Hindlimb muscle (tissue), 1 donor: ENCODE results near the gene BSN. TPM values are rescaled to one million over a fixed set of nuclear protein-coding genes. Genes with fewer than 3 reads are reported as not detected.

Experiments used
- DNase-seq: peaks from one replicate; pipeline ENCODE4 v3.0.0-alpha.2; 2013
- polyA plus RNA-seq: library from polyadenylated mRNA; unstranded; fragments of 120-200 nt; gene quantifications from one replicate; pipeline ENCODE4 v1.2.1, GENCODE V29; 2013; ENCODE audit not compliant: insufficient read length

The BSN gene
- polyA plus RNA-seq, 1 donor: 1.4 TPM

DNA sequence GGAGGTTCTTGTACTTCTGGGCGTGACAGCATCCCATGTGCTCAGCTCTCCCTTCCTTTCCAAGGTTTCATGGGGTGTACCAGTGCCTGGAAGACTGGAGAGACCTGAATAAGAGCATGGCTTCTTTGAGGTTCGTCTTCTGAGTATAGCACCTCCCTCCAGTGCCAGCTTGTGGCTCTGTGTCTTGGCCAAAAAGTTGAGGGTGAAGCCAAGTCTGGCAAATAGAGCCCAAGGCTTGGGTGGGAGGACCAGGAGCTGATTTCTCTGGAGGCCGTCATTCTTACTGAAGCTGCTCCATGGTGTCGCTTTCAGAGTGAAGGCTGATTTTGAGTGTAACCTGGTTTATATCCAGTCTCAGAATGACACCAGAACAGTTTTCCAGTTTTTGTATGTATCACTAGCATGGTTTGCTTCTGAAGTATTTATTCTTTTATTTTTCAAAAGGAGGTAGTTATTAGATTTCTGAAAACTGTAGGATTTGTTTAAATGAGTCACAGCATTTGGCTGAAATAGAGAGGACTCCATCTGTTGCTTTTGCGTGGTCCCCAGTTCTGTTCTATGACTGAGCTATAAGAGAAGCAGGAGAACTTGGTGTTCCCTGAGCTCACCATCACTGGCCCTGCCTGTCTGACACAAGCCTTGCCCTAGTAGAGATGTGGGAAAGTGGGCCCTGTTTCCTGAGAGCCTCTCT lies 47.2 kb downstream of the BSN start:
- DNase-seq: no peak

DNA sequence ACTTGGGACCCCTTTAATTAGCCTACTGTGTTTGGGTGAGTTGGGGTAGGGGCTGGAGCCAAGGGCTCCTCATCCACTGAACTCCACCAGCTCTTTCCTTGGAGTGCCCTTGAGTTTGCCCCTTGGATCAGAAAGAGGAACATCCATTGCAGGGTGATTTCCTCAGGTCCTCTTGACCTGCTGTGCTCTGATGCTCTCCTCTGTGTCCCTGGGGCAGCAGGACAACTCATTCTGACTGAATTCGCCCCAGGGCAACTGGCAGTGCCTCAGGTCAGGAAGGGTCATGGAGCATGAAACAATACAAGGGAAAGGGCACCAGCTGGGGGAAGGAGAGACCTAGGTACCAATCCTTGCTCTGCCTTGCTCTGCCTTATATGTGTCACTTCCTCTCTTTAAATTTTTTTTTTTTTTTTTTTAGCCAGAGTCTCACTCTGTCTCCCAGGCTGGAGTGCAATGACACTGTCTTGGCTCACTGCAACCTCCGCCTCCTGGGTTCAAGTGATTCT lies 47.8 kb downstream of the BSN start:
- no peak for DNase-seq

DNA sequence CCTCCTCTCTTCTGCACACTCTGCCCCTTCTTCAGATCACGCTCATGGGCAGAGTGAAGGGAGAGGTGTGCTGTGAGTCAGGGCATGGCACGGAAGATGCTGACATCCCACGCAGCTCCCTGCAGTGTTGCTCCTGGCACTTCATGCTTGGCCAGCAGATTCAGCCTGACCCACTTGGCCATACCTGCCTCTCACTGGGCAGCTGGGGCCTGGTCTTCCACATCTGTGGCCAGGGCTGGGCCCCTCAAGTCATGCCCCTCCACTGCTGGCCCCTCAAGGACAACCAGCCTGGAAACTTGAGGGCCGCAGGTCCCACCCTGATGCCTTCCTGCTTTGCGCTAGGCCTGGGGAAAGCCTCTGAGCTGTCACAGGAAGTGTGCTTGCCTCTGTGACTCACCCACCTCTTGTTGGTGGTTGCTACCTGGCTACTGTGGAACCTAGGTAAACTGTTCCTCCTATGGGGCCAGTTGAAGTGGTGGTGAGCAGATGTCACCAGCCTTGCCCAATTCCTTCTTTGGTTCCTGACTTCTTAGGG lies 48.7 kb downstream of the BSN start:
- no peak for DNase-seq

DNA sequence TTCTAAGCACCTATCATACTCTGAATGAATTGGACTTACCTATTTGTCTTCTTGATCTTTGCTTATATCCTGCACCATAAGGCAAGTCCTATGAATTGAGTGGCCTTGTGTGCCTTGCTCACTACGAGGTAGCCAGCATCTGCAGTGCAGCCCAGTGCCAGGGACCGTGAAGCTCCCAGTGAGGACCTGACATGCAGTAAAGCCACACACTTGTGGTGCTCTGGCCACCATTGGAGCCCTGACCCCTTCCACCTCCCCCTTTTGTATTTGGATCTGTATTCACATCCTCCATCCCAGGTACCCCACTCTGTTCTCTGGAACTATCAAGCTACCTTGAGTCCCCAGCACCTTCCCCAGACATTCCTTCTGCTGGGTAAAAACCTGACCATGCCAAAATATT lies 52.1 kb downstream of the BSN start:
- no peak for DNase-seq

DNA sequence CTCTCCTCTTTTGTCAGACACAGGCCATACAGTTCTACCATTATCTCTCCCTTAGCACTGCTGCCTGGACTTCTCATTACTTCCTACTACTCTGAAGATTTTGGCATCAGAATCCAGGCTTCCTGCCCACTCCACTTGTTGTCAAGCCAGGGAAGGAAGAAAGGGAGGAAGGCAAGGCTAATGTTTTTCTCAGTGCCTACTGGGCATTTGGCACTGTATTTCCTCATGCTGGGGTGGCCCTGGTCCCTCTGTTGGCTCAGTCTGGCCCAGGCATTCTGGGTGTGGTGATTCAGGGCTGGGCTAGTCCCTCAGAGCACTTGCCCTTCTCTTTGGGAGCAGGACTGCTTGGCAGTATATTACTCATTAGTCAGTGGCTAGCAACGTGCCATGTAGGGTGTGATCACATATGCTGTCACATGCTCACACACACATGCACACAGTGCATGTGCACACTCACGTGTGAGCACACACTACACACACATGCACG lies 52.9 kb downstream of the BSN start:
- peak; percentile 47 for DNase-seq

DNA sequence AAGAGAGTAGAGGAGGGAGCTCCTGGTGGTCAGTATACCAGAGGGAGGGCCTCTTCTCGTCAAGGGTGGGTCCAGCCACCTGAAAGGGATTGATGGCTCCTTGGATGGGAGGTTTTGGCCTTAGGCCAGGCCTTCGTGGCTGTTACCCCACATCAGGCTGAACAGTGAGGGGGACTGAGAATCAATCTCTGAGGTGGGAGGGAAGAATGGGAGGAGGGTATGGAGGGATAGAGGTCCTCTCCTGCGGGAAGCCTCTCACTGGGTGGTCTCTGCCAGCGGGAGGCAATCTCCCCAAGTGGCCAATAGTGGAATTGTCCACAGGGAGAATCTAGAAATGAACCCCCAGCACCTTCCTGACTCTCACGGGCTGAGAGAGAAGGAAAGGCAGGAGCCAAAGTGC lies 53.5 kb downstream of the BSN start:
- no peak for DNase-seq

DNA sequence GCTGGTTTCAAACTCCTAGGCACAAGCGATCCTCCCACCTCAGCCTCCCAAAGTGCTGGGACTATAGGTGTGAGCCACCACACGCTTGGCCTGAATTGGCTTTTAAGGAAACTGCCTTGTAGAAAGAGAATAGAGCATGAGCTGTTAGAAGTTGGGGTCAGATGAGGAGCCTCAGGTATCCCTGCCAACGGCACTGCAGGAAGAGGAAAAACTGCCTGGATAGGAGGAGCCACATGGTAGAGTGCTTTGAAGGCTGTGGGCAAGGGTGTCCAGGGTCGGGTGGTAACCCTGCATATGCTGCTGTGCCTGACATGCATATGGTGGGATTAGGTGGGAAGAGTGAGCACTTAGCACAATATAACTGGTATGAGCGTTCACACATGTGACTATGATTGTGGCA lies 55.0 kb downstream of the BSN start:
- DNase-seq: no peak

DNA sequence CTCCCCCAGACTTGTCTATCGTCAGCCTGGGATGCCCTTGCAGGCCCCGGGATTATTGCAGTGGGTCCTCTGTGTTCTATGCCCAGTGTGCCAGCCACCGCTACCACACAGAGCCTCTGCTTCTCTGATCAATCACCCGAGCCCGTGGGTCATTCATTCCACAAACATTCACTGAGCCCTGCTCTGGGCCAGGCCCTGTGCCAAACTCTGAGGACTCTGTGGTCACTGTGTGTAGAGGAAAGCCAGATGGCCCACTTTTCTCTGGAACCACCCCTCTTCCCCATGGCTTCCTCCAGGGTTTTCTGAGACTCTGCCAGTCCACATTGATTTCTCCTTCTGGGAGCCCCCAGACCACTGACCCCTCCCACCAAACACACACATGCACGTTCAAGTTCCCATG lies 55.5 kb downstream of the BSN start:
- DNase-seq: no peak

DNA sequence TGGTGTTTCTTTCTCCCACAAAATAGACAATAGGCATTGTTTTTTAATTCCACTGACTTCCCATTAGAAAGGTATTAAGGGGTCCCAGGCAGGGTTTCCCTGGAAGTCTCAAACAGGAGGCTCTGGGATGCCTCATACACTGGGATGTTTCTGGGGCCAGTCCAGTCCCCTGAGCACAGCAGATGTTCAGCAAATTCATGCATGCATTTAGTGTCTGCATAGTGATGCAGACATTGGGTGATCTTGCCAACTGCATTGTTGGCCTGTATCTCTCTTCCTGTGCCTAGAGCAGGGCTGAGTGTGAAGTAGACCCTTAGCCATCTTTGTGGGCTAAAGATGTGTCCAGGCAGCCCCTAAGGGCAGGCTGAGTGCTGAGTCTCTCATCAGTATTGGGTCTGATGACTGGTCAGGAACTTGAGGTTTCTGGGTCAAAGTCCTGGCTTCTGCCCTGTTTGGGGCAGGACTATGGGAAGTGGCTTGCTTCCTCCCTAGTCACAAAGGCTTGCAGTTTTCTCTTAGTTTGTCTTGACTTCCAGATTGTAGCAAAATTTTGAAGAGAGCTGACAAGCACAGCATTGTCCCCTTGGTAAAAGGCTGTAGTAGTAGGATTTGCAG lies 56.5 kb downstream of the BSN start:
- DNase-seq: no peak

DNA sequence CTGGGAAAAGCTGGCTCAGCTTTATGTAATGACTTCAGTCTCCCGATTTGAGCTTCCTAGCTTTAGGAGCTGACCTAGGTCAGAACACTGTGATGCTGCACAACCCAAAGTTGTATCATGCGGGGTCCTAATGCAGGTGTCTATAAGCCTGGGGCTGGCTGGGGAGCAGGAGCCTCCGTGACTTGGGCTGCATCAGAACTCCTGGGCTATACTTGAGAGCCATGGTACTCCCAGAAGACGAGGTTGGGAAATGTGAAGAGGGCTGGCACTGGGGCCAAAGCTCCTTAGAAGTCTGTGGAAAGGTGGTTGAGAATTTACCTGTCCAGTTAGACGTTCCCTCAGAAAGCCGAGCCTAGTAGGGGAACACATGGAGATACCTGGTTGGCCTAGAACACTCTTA lies 57.0 kb downstream of the BSN start:
- DNase-seq: no peak

DNA sequence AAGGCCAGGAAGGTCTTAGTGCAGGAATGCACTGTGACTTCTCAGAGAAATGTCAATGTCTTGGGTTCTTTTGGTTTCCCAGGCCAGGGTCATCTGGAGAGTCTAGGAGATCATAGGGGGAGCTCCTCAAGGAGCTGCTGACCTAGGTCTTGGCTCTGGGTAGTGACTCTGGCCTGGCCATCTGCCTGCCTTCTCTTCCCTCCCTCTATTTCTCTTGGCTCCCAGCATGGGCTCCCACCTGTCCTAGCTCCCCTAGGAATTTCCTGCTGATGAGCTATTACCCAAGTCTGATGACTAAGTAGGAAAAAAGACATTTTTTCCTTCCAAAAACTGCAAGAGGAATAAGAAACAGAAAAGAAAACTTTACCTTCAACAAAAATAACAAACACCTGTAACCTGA lies 57.4 kb downstream of the BSN start:
- no peak for DNase-seq

DNA sequence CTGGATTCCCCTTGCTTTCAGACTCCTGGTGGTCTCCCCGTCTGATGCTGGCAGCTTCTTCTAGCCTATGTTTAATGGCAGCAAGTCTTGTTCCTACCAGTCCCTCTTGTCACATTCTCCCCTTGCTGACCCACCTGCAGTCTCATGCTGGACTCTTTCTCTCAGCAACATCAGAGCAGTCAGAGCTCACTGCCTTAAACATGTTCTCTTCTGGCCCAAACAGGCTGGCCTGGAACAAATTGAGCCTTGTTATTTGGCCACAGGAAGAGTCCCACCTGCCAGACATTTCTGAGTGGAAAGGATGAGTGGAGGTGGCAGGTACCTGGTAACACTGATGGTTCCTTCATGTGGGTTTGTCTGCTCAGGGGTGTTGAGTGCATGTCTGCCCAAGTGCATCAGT lies 60.7 kb downstream of the BSN start:
- DNase-seq: no peak

DNA sequence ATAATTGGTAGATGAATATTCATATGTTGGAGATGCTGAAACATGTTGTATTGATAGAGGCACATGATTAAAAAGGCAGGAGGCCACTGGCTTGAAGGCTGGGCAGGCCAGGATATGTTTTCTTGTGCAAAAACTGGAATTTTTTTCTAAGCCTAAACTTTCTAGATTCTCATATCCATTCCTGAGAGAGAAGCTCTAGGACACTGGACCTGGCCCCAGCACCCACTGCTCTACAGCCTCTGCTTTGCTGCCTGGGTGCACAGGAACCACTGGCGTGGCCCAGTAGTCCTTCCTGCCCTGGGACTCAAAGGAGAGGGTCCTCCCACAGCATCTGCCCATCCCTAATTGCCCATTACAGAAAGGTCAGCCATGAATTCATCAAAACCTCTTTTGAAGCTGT lies 61.8 kb downstream of the BSN start:
- DNase-seq: no peak

DNA sequence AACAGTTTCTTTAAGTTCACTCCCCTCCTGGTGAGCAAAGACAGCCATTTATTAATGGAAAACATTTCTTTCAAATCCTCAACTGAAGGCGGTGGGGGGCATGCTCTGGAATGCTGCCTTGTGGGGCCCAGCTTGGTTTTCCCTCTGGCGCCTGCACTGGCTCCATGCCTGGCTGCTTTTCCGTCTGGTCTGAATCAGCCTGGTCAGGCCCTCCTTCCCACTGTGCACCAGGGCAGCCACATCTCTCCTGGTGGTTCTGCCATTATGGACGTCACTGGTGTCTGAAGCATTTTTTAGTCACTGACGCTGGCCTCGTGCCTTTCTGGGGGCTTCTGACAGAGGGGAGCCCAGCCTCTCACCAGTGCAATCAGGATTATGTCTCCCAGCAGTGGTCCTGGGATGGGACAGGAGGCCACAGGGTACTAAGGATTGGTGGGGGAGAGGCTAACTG lies 62.2 kb downstream of the BSN start:
- DNase-seq: peak; percentile 16

DNA sequence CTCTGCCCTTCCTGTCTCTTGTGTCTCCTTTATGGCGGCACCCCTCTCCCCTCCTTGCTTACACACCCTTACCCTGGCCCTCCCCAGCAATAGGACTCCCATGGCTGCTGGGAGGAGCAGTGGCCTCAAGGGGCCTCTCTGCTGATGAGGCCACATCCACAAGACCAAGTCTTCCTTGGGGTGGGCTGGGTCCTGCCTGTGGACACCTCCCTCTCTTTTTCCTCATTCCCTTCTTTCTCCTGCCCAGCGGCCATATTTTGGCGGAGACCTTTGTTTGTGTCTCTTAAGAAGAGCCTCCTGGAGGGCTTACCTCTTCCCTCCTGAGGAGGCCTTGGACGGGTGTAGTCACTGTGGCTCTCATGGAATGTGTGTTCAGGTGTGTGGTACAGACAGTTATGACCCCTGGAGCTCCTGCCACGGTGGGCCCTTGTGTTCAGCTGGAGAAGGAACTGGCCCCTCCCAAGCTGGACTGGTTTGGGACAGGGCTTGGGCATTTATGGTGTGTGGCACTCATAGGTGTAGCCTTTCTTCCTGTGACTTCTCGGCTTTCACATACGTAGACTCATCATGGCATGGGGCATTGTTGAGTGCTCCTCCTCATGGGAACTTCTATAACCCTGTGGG lies 63.2 kb downstream of the BSN start:
- no peak for DNase-seq

DNA sequence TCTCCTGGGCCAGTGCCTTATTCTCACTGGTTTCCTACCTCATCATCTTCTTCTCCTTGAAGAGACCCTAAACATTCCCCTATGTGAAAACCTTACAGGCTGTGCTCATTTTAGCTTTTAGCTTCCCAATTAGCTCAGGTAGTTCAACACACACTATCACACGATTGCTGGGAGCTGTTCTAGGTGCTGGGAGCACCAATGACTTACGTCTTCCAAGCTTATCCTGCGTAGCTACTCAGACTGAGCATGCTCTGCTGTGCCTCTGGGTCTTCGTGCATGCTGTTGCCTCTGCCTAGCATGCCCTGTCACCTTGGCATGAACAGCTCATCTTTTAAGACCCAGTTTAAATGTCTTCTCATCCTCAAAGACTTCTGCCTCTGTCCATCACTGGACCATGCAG lies 64.1 kb downstream of the BSN start:
- no peak for DNase-seq

DNA sequence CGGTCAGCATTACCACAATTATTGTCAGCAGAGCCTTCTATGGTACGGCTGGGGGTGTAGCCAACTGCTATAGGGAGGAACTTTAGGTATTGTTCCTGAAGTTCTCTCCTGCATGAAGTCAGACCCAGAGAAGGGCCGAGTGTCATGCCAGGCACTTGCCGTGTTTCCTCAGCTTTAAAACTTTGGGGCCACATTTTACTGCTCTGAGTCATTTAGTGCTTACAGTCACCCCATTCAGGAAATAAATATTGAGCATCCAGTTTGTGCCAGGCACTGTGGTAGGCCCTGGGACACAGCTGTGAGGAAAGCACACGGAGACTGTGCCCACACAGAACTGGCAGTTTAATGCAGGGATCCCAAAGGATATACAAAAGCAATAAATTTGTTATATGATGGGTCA lies 65.4 kb downstream of the BSN start:
- DNase-seq: no peak

DNA sequence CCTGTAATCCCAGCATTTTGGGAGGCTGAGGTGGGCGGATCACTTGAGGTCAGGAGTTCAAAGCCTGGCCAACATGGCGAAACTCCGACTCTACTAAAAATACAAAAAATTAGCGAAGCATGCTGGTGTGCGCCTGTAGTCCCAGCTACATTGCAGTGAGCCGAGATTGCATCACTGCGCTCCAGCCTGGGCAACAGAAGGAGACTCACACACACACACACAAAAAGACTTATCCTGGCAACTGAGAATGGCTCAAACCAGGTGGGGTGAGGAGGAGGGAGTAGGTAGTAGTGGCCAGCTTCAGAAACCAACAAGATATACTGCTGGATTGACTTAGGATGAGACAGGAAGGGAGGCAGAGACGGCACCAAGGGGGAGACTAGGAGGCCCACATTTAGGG lies 66.5 kb downstream of the BSN start:
- no peak for DNase-seq

DNA sequence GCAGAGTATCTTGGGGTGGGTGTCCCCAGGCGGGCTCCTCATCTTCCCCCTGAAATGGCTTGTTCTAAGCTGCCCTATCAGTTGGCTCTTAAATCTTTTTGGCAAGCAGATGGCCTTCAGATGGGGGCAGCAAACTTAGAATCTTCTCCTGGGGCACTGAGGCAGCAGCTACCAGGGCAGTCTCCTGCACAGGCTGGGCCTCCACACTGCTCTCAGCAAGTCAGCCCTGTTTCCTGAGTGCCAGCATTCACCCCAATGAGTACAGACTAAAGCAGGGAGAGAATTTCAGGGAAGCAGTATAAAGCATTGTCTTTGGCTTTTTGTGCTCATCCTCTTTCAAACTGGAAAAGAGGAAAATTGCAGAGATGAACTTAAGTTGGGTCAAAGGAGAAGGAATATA lies 68.8 kb downstream of the BSN start:
- no peak for DNase-seq

DNA sequence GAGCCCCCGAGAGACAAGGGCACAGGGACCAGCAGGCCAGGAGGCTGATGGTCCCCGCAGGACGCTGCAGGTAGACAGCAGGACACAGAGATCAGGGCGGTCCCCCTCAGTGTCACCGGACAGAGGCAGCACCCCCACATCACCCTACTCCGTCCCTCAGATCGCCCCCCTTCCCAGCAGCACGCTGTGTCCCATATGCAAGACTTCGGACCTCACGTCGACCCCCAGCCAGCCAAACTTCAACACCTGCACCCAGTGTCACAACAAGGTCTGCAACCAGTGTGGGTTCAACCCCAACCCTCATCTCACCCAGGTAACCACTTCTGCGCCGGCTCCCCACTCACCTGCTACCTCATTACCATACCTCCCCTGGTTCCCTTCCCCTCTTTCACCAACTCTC lies 70.8 kb downstream of the BSN start:
- DNase-seq: no peak

DNA sequence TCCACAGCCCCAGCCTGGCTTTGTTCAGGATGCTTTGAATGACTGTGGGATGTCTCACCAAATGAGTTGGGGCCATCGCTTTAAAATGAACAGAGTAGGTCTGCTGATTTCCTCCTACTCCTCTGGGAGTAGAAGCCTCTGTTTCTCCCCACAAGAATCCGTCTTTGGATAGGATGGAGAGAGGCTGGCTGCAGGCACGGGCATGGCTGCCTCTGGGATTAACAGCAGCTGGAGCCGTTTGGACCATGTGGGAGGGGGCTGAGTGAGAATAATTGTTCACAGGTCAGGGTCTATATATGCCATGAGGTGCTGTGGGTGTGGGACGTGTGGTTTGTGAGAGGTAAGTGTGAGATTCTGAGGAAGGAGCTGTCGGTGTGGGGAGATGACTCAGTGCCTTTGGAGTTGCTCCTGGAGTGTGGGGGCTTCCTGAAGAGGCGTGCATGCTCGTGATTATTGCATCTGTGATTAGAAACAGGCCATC lies 71.9 kb downstream of the BSN start:
- no peak for DNase-seq

DNA sequence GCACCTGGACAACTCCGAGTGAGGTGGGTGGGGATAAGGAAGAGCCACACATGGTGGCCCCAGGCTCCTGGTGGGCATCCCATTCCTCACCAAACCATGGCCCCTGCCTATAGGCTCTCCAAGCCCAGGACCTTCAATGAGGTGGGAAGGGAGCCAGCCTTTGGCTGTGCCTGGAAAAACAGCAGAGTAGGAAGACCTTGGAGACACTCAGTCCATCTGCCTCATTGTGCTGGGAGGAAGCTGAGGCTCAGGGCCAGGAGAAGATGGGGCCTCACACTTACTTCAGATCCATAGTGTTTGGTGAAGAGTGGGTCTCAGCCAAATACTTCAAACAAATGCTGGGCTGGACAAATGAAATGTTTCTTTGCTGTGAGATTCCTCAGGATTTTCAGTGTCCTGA lies 72.5 kb downstream of the BSN start:
- no peak for DNase-seq

DNA sequence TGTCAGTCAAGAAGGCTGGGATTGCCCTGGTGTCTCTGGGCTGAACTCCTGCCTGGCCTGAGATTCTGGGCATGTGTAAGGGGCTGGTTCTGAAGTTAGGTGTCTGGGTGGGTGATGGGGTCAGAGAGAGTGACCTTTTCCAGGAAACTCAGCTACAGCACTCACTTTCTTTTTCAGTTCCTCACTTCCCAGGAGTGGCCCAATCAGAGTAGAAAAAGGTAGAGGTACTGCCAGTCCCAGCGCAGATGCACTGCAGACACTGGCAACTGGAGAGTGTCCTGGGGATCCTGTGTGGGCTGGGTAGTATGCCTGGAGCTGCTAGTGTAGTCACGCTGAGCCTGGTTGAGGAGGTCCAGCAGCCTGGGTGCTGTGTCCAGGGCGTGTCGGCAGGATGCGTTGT lies 73.4 kb downstream of the BSN start:
- no peak for DNase-seq

DNA sequence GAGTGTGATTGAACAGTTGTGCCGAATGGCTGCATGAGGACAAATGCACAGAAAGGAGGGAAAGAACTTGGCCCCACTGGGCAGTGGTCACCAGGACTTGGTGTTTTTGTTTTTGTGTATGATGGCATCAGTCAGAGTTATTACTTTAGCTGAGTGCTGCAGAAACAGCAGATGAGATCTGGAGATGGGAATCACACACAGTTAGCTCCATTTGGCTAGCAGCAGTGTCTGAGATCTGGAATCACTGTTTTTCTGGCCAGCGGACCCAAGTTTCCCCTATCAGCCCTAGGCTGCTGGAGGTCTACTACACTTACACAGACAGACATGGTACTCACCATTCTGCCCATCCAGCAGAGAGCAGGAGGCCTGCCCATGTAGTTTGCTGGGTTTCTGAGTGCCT lies 74.0 kb downstream of the BSN start:
- DNase-seq: no peak
